A673 (cell line): ENCODE measurements around the gene SCMH1.

Experiments used
- CTCF ChIP-seq: fragments of 300-800, 200-600 bp; sonication (generic); conservative IDR thresholded peaks from 2 replicates; pipeline ENCODE4 v1.5.1; 2017; ENCODE audit warnings: low read depth, mild to moderate bottlenecking, antibody characterized with exemption, low read length, moderate library complexity, mixed read lengths
- EZH2 ChIP-seq: fragments of 200-600 bp; sonication (generic); IDR thresholded peaks from 2 replicates; pipeline ENCODE4 v1.6.1; 2017; ENCODE audit warnings: borderline replicate concordance, low read depth, mild to moderate bottlenecking, mixed read lengths, antibody characterized with exemption, low read length; ENCODE audit not compliant: poor library complexity, severe bottlenecking

- TF ChIP-seq CTCF (no peak), EZH2 (no peak)
Measured at GRCh38 chr1:41160498-41161110, 81.5 kb downstream of the SCMH1 start.
